Type B pancreatic cell (in vitro differentiated cells): ENCODE results near the gene MICAL3. TPM values are rescaled to one million over a fixed set of nuclear protein-coding genes. Genes with fewer than 3 reads are reported as not detected.

ENCODE experiments used
- DNase-seq: peaks from one replicate; pipeline ENCODE4 v3.0.0; 2021; ENCODE audit warnings: mixed read lengths; ENCODE audit not compliant: unreplicated experiment; ENCODE audit errors: extremely low spot score
- H3K27ac Mint-ChIP-seq: 2 replicates; pipeline ENCODE4 v1.8.0; 2021; ENCODE audit warnings: mild to moderate bottlenecking, mixed read lengths
- H3K27me3 Mint-ChIP-seq: 2 replicates; pipeline ENCODE4 v1.8.0; 2021; ENCODE audit warnings: mixed read lengths
- H3K36me3 Mint-ChIP-seq: 2 replicates; pipeline ENCODE4 v1.8.0; 2021; ENCODE audit warnings: mixed read lengths
- H3K4me1 Mint-ChIP-seq: one replicate; pipeline ENCODE4 v1.8.0; 2021; ENCODE audit warnings: mixed read lengths; ENCODE audit not compliant: unreplicated experiment
- H3K4me3 Mint-ChIP-seq: 2 replicates; pipeline ENCODE4 v1.8.0; 2021; ENCODE audit warnings: mild to moderate bottlenecking, mixed read lengths
- H3K9me3 Mint-ChIP-seq: 2 replicates; pipeline ENCODE4 v1.8.0; 2021; ENCODE audit warnings: mixed read lengths
- CTCF ChIP-seq: fragments of 200-600 bp; sonication (generic); conservative IDR thresholded peaks from 2 replicates; pipeline ENCODE4 v1.5.0; 2021; ENCODE audit warnings: antibody characterized with exemption, mild to moderate bottlenecking
- total RNA-seq: library from RNA; stranded (reverse); gene quantifications from 2 replicates; pipeline ENCODE4 v1.2.1, GENCODE V29; 2021; ENCODE audit warnings: low replicate concordance

MICAL3 gene
- total RNA-seq, 1 donor from 2014 or later: 56.4 TPM

GRCh38 chr22:17871726-17872458 is 152.5 kb downstream of the MICAL3 start:
- TF ChIP-seq CTCF: no peak
- Mint-ChIP-seq H3K9me3 (no peaks in the 10 kb centered on the region), H3K36me3 (peaks cover 11% of the 10 kb centered on the region), H3K27me3 (no peaks in the 10 kb centered on the region), H3K27ac (peak overlapping the region; percentile 69), H3K4me1 (peaks cover 7% of the 10 kb centered on the region), H3K4me3 (no peak overlapping the region)
- no peak for DNase-seq

GRCh38 chr22:17870407-17870806 is 154.0 kb downstream of the MICAL3 start:
- TF ChIP-seq CTCF: no peak
- Mint-ChIP-seq H3K27ac (peak overlapping the region; percentile 42), H3K27me3 (no peaks in the 10 kb centered on the region), H3K9me3 (no peaks in the 10 kb centered on the region), H3K36me3 (peaks cover 13% of the 10 kb centered on the region), H3K4me3 (no peak overlapping the region), H3K4me1 (peaks cover 9% of the 10 kb centered on the region)
- DNase-seq: no peak

- H3K27ac Mint-ChIP-seq: no peak overlapping the region
- peaks cover 13% of the 10 kb centered on the region for H3K36me3 Mint-ChIP-seq
- no peak overlapping the region for H3K4me3 Mint-ChIP-seq
- peaks cover 9% of the 10 kb centered on the region for H3K4me1 Mint-ChIP-seq
- no peaks in the 10 kb centered on the region for H3K27me3 Mint-ChIP-seq
- DNase-seq: no peak
- no peaks in the 10 kb centered on the region for H3K9me3 Mint-ChIP-seq
- TF ChIP-seq CTCF: no peak
Observed at GRCh38 chr22:17869285-17870096, 154.9 kb downstream of the MICAL3 start.

- Mint-ChIP-seq H3K9me3 (no peaks in the 10 kb centered on the region), H3K4me1 (peaks cover 9% of the 10 kb centered on the region), H3K27me3 (no peaks in the 10 kb centered on the region), H3K36me3 (peaks cover 13% of the 10 kb centered on the region), H3K4me3 (no peak overlapping the region), H3K27ac (no peak overlapping the region)
- TF ChIP-seq CTCF: no peak
- no peak for DNase-seq
Observed at GRCh38 chr22:17868771-17869170, 155.6 kb downstream of the MICAL3 start.

GRCh38 chr22:17867160-17867785 is 157.1 kb downstream of the MICAL3 start:
- H3K4me1 Mint-ChIP-seq: peaks cover 9% of the 10 kb centered on the region
- no peak for DNase-seq
- no peaks in the 10 kb centered on the region for H3K27me3 Mint-ChIP-seq
- no peak overlapping the region for H3K4me3 Mint-ChIP-seq
- H3K36me3 Mint-ChIP-seq: peaks cover 14% of the 10 kb centered on the region
- peak; percentile 19 for TF ChIP-seq CTCF
- no peaks in the 10 kb centered on the region for H3K9me3 Mint-ChIP-seq
- no peak overlapping the region for H3K27ac Mint-ChIP-seq
